GM18517 (cell line): ENCODE measurements around the gene IL19.

Experiments
- ATAC-seq: cut with Tn5 transposase; IDR thresholded peaks from one replicate; pipeline ENCODE4 v1.9.1; 2021; ENCODE audit warnings: mild to moderate bottlenecking, moderate library complexity; ENCODE audit not compliant: unreplicated experiment

The IL19 gene, protein sequence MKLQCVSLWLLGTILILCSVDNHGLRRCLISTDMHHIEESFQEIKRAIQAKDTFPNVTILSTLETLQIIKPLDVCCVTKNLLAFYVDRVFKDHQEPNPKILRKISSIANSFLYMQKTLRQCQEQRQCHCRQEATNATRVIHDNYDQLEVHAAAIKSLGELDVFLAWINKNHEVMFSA

DNA sequence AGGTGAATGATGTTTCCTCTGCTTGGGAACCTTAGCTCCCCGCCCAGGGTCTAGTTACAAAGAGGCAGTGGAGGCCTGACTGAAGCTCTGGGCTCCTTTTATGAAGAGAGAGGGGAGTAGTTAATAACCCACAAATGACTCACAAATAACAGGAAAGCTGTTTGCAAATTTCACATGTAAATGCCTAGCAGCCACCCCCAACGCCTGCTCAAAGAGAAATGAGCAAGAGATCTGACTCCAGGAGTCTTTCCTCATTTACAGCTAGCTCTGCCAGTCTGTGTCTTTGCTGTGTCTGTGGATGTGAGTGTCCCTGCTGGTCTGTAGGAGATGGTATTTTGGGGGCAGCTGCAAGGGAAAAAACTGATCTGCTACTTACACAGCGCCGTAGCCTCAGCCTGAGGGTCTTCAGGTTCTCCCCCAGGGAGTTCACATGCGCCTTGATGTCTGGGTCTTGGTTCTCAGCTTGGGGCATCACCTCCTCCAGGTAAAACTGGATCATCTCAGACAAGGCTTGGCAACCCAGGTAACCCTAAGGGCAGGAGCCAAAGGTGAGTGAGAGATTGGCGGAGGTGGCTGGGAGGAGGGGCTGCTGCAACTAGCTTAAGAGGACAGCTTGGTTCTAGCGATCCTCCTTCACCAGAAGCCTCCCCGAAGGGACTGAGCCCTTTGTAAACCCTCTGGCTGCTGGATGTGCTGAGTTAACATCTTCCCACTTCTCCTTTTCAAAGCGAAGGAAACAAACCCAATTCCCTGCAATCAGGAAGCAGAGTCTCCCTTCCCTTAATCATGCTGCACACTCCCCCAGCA is at the start of gene IL19:
IL19 (plus strand) TSS at position 243 of the 807 bp plus-strand sequence. CDS start 65,890 bp downstream, outside the sequence.
- ATAC-seq = no peak

DNA sequence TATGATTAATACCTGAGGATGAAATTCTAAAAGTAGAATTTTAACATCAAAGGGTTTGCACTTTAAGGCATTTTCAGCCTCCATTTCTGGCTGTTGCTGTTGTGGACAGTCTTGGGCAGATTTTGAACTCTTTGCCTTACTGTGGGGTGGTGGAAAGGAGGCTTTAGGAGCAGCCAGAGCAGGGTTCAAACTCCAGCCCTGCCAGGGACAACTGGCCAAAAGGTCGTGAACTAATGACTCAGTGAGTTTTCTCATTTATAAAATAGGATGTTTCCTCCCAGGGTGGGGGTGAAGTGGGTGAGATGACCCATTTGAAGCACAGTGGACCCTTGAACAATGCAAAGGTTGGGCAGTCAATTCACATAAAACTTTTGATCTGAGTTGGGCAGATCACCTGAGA is 49.1 kb upstream of the IL19 start:
- ATAC-seq = no peak

DNA sequence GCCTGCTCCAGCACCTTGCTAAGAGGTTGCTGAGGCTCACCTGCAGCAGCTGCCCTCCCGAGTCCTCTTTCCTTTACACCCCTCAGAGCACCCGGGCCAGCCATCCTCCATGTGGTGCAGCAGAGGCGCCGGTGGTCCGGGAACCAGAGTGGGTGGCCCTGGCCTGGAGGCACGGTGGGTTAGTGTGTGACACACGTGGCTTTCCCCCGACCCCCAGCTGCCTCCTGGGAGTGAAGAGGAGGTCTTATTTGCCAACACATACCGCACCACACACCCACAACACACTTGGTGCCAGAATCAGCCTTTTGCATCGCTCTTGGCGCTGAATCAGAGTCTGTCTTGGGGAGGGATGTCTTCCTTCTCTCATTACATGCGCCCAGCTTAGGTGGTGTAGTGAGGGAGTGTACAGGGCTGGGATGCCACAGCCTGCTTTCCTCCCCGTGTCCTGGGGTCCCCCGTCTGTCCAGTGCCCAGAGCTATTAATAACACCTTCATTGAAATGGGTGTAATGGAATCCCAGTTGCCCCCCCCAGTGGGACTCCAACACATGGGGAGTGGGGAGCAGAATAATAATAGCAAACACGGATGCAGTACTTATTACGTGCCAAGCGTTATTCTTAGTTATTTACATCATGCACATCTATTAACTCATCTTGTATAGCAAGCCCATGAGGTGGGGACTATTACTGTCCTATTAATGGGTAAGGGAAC is 47.7 kb upstream of the IL19 start:
- no peak for ATAC-seq

DNA sequence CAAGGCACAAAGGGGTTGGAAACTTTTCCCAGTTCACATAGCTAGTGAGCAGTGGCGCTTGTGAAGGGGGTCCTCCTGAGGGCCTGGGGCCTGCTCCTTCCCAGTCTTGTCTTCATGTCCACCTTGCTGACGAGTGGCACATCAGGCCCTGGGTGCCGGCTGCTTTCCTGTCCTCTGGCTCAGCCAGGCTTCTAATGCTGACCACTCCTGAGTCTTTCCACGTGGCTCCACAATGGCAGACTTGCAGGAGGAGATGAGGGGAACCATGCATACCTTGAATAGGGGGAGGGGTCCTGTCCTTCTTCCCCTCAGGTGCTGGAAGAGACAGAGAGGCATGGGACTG is 47.1 kb upstream of the IL19 start:
- ATAC-seq = no peak

DNA sequence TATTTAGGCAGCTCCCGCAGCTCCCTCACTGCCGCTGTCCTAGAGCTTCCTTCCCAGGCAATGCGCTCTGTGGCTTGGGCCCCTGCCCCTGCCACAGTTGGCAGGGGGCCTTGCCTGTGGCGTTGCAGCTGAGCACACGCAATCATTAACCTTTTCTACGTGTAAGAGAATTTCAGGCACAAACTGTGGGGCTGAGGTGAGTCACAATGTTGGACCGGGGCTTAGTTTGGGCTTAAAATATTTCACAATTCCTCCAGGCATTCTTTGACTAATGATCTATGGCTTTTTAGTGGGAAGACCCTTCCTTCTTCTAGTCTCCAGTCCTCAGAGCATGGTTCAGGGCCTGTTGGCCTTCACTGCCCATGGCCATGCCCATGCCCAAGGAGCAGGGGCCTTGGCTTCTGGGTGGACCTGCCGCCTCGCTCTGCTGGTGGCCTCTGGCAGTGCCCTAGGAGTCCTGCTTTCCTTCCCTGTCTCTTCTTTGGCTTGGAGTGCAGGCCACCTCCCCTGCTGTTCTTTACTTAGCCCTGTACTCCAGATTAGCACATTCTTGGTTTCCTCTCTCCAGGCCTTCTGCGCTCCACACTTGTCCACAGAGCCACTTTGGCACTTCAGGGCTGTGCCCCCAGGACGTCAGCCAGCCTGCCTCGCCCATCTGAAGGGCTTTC is 46.6 kb upstream of the IL19 start:
- no peak for ATAC-seq

DNA sequence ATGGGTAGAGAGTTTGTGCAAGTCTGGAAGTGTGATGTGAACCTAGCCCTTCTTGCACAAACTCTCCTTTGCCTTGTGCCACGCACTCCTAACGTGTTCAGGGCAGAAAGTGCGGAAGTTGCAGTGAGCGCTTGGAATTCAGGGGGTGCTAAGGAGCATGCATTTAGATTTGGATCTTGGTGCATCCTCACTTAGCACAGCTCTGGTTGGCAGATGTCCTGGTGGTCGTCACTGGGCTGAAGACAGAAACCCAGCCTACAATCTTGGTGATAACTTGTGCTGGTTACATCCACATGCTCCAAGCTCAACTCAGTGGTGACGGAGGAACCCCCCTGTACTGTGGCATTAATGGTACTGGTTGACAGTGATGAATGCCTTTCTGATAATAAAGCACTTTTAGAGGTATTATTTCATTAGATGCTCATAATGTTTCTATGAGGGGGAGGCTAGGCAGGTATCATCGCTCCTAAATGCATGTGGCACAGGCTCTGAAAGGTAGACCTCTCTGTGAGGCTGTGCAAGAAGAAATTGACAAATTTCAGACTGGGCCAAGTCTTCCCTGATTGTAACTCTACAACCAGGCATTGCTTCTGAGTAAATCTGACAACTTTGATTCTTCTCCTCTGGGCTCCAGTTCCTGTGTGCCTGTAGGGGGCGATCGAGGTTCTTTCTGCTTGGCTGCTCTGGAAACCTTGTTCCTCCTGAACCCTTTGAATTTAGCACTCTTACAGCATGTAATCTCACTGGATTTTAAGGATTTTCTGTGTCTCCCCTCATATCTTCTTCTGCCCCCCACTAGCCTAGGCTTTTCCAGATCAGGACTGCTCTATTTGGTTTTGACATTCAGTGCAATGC is 45.2 kb upstream of the IL19 start:
- no peak for ATAC-seq

DNA sequence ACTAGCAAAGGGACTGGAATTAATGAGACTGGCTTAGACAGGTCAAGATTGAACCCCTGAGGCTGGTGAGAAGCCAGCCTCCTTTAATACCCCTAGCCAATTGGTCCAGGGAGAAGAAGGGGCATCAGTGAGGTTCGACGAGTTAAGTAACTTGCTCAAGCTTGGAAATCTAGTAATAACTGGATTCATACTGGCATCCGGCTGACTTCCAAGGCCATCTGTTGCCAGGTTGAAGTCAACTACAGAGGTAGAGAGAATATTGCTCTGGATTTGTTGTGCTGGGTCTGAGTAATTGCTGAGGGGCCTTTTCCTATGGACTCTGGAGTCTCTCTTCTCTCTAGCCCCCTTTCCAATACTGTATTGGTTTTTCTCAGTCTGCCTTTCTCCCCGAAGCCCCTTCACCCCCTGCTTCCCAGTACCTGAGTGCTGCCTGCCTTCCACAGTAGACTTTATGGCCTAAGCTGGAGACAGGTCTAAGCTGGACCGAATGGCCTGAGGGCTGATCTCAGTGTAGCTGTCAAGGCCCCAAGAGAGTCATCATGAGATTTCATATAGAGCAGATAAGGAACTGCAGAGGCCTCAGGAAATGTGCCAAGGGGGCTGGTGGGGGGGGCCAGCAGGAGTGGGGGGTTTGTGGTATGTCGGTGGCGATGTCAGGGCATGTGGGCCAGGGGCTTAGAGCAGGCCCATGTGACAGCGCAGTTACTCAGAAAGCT is 42.4 kb upstream of the IL19 start:
- no peak for ATAC-seq

DNA sequence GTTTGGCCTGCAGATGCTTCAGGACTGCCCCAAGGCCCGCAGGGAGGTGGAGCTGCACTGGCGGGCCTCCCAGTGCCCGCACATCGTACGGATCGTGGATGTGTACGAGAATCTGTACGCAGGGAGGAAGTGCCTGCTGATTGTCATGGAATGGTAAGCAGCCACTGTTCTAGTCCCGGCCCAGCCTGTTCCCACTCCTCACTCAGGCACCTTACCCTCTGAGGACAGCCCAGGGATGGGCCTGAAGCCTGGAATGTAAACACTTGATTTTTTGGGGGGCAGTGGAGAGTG is 41.9 kb upstream of the IL19 start:
- ATAC-seq = no peak

DNA sequence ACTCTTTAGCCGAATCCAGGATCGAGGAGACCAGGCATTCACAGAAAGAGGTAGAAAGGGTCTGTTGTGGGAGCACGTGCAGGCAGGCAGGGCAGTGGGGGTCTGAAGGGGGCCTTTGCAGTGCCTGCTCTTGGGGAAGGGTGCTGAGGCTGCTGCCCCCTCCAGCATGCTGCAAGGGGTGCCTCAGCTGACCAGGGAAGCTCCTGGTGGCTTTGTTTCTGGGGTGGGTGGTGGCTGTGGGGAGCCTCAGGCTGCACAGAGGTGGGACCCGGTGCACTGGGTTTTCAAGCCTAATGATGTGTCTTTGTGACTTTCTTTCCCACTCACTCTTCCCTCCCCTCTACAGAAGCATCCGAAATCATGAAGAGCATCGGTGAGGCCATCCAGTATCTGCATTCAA is 41.5 kb upstream of the IL19 start:
- no peak for ATAC-seq

DNA sequence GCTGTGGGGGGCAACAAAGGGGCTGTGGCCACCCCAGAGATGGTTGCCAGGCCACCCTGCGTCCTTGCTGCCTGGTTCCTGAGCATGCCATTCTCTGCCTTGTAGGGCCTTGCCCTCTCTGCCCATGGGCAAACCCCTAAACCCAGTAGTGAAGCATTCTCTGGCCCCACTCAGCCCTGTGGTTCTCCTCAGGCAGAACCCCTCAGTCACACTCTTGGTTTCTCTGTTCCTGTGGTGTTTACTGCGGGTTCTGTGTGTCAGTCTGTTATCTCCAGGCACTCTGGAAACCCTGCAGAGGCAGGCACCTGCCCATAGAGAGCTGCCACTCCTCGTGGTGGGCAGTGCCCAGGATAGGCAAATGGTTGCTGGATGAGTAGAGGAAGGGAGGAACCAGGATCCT is 41.1 kb upstream of the IL19 start:
- ATAC-seq = no peak

DNA sequence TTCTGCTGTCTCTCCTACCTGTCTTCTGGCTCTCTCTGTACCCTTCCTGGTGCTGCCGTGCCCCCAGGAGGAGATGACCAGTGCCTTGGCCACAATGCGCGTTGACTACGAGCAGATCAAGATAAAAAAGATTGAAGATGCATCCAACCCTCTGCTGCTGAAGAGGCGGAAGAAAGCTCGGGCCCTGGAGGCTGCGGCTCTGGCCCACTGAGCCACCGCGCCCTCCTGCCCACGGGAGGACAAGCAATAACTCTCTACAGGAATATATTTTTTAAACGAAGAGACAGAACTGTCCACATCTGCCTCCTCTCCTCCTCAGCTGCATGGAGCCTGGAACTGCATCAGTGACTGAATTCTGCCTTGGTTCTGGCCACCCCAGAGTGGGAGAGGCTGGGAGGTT is 38.1 kb upstream of the IL19 start:
- ATAC-seq = no peak

DNA sequence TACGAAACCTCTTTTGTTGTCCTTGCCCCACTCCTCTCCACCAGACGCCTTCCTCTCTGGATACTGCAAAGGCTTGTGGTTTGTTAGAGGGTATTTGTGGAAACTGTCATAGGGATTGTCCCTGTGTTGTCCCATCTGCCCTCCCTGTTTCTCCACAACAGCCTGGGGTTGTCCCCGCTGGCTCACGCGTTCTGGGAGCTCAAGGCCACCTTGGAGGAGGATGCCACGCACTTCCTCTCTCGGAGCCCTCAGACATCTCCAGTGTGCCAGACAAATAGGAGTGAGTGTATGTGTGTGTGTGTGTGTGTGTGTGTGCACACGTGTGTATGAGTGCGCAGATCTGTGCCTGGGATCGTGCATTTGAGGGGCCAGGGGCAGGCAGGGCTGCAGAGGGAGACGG is 37.6 kb upstream of the IL19 start:
- ATAC-seq = no peak

DNA sequence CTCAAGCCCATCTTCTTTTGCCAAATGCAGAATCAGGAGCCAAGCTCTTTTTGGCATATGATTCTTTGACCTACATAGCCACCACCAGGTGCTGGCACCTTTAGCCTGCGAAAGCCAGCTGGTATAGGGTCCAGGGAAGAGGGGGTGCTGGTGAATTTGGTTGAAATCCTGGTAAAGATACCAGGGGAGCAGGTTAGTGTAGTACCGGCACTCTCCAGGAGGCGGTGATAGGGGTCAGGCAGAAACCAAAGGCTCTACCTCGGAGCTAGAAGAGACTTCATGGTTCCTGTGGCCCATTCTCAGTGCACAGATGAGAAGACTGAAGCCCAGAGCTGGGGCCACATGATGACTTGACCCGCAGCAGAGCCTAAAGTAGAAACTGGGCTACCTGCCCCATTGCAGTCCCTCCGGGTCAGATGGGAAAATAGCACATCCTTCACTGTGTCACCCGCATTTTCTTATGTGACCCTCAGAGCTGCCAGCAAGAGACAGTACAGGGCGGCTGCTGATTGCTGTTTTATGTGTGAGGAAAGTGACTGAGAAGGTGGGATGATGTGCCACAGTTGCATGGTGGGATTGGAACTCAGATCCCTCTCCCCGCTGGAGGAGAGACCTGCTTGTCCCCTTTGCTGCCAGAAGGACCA is 36.0 kb upstream of the IL19 start:
- no peak for ATAC-seq

DNA sequence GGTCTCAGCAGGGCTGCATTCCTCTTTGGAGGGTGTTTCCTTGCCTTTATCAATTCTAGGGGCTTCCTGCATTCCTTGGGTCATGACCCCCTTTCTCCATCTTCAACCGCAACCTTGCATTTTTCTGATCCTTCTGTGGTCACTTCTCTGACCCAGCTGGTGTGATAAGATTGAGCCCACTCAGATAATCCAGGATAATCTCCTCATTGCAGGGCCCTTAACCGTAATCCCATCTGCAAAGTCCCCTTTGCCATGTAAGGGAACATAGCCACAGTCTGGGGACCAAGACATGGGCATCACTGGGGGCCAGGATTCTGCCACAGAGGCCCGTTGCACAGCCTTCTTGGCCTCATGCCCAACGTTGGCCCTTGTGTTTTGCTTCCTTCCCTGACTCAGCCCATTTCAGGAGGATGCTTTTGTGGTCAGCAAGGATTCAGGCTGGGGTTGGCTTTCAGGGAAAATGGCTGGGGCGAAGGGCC is 35.0 kb upstream of the IL19 start:
- ATAC-seq = no peak

DNA sequence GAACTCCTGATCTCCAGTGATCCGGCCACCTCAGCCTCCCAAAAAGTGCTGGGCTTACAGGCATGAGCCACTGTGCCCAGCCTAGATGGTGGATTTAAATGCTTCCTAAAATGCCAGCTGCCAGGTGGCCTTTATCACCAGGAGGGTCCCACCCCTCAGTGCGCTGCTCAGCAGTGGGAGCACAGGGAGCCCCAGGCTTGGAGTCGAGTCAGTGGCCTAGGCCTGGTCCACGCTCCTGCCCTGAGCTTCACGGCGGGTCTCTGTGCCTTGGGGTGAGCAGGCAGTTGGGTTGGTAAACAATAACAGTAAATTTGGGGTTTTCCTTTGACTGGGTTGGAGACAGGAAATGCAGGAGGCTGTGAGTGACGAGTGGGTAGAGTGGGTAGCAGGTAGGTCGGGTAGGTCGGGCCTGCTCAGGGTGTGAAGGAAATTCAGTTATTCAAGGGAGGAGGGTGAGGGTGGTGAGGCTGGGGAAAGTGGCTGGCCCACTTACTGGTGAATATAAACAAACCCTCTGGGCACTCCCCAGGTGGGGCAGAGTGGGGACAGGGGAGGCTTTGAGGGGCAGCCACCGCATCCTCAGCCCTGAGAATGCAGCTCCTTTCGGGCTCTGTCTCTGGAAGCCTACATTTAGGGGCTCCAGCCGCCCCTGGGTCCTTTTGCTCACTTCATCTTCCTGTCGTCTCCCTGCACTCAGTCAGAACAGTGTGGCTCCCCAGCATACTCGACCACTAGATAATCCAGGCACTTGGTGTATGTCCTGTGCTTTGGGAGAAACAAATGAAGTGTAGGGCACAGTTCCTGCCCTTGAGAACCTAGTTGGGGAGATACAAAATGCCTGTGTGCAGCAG is 33.5 kb upstream of the IL19 start:
- ATAC-seq = no peak

DNA sequence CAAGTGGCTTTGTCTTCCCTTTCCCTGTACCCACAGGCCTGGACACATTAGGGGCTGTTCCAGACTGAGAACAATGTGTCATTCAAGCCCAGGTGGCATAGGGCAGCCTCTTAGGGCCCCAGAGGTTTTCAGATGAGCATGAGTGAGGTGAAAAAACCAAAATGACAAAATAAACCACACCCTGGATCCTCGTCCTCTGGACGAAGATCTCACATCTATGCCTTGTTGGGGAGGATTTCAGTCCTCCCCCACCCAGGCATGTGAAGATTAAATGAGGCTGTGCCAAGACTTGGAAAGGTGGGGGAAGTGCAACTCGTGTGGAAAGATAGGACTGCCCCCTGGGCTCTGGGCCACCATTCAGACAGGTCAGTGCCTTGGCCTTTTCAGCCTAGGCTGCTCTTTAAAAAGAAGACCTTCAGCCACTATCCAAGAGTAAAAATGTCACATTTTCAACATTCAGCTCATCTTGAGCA is 32.8 kb upstream of the IL19 start:
- ATAC-seq = no peak

DNA sequence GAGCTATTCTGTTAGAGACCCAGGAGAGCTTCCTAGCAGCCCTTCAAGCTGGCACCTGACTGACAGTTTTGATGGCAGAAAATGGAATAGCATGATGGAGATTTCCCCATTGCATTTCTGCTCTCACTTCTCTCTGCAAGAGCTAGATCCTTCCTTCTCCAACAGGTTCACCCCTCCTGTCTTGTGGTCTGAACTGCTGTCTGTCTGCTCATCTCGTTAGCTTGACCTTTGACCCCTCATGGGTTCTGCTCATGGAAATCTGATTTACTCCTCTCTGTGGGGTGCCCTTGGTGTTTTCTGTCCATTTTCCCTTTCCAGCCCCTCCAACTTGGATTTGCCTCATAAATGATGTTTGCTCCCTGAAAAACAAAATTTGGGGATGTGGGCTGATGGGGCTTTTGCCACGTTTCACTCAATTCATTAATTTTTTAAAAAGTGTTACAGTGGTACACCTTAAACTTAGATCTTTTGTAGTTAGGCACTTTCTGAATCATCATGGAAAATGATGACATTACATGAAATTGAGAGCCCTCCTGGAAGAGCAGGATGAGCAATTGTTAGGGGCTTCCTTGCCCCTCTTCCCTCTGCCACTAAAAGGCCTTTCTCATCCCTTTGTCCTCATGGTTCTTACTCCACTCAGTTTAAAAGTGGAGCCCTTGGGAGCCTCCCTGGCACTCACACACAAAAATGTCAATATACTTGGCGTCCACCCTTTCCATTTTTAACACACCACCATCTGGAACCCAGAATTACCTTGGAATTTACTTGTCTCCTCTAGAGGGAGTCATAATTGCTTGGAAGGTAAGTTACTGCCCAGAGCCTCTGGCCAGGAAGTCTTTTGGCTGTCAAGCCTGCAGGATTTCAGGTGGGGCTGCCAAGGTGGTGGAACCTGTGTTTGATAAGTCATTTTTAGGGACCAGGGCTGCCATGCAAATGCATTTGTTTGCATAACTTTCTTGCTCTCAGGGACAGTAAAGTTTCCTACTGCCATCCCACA is 31.9 kb upstream of the IL19 start:
- peak; percentile 2 for ATAC-seq
